Head of caudate nucleus (tissue), 42 donors: ENCODE data around the gene STX16.
A peak's percentile ranks its signal among the peaks of the same experiment; 100 is the strongest.

Experiments used
- DNase-seq, 42 donors: peaks; one replicate each; pipeline versions ENCODE4 v3.0.0 to v3.0.0-alpha.2; 2020 to 2021; ENCODE audit warnings: mixed read lengths in 7 of 42
- intact Hi-C: fragments of 100-400 bp; cut with DNase I; formaldehyde crosslinking; loops from one replicate; pipeline ENCODE4 v1.15.0; 2022

STX16 gene, protein sequence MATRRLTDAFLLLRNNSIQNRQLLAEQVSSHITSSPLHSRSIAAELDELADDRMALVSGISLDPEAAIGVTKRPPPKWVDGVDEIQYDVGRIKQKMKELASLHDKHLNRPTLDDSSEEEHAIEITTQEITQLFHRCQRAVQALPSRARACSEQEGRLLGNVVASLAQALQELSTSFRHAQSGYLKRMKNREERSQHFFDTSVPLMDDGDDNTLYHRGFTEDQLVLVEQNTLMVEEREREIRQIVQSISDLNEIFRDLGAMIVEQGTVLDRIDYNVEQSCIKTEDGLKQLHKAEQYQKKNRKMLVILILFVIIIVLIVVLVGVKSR

DNA sequence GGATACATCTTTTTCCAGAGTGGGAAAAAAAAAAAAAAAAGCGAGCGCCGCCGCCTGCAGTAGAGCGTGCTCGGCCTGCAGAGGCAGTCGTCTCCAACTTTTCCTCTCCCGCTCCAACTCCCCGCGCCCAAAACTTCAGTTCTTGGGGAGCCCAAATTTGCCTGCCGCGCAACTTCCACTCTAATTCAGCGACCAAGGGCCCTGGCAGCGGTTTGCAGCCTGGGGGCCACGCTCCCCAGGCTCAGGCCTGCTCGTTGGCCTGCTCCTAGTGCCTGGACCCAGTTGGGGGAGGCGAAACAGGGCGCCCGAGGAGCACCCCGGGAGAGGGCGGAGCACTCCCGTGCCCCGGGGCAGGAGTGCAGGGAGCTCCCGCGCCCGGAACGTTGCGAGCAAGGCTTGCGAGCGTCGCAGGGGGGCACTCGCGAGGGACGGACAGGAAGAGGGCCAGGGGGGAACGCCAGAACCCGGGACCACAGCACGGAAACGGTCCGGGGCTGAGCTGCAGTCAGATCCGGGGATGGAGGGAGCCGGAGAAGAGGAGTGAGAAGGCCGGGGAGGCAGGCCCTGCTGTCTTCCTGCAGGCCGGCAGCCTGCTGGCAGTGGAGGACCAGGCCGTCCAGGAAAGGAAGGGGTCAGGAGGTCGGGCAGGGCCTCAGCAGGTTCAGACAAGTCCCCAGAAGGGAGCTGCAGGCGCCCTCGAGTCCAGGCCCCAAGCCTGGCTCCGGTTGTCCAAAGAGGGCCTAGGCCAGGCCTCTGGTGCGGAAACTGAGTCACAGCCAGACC is at the start of gene STX16:
Gene STX16, plus strand, starts transcription at position 508 of the 783 bp plus-strand sequence. CDS start 724 bp downstream, outside the sequence.
- intact Hi-C loops = loop anchor here (5.0 kb wide), 1 partner anchor 41 kb away; the partner anchor contains the start of gene NPEPL1
- DNase-seq = peak; percentile 71 to 96 (median 90)

DNA sequence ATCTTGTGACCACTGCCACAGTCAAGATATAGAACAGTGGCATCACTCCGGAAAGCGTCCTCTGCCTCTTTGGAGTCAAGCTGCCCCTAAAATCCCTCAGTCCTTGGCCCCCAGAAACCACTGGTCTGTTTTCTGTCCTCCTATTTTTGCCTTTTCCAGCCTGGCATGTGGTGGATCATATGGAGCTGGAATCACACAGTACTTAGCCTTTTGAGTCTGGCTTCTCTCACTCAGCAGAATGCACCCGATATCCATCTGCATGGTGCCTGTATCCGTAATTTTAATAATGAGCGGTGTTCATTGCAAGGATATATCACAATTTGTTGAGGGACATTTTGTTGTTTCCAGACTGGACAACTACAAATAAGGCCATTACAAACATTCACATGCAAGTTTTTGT is 49.0 kb upstream of the STX16 start:
- intact Hi-C loops = no loop called here
- no peak for DNase-seq

DNA sequence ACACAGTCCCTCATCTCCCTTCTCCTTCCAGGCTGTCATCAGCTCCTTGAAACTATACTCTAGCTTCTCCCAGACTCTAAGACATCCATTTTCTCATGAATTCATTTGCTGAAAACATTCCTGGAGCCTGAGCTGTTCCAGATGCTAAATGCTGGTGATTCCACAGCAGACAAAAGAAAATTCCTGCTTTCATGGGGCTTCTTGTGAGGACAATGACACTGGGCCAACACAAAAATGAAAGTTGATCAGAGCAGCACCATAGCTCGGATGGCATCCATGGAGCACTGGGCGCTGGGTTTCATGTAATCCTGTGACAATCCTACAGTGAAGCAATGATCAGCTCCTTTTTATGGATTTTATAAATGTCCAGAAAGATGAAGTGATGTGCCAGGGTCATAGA is 47.4 kb upstream of the STX16 start:
- no peak for DNase-seq
- intact Hi-C loops = no loop called here

DNA sequence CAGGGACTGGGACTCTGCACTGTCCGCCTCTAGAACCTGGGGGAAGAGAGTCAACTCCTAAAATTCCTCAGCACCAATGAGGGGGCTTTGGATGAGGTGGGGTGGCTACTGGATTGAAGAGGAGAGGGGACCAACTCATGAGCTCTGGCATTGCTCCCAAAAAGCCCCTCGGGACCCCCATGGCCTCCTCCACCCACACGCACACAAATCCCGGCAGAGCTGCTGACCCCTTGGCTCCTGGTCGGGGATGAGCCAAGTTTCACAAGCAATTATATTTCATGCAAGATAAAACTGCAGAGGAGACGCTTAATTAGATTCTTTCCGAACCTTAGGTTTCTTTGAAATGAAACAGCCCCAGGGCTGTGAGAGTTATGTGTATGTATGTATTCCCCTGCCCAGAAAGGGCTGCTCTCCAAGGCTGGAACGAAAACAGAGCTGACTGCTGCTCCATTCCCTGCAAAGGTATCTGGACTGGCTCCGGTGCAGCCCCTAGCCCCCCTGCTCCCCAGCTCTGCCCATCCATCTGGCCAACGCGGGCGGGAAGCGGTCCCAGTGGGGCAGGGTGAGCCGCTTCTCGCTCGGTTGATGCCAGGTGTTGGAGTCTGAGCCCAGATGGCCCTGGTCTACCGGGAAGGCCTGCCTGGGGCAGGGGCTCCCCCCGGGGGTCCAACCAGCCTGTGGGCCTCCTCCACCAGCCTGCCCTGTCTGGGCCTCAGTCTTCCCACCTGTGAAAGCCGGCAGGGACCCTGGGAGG is 46.8 kb upstream of the STX16 start:
- intact Hi-C loops = no loop called here
- no peak for DNase-seq

DNA sequence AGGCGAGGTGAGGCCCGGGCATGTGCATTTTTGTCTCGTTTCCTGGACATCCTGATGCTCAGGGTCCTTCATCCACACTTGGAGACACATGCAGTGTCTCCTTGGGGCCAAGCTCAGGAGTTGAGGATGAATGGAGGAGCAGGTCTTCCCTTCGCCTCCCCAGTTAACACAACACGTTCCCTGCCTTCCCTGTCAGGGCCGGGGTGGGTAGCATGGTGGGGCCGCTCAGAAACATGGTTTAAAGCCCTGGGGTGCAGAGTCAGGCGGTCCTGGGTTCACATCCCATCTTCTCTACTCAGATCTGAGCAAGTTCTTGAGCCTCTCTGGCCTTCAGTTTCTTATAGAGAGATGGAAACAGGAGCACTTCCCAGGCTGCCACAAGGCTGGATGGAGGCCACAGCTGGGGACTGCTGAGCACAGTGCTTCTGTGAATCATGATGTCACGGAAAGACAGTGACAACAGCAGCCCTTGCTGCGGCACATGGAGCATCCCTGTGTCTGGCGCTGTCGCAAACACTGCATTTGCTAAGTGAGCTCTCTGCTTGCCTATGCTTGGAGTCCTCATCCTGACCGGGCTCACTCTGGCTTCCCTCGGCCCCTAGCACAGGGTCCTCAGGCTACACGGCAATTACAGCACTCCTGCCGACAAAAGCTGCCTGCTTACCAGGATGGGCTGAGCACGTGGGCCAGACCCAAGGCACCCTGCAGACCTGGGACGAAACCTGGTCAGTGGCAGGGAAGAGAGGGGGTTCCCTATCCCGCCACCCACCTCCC is 45.6 kb upstream of the STX16 start:
- DNase-seq = no peak
- intact Hi-C loops = no loop called here

DNA sequence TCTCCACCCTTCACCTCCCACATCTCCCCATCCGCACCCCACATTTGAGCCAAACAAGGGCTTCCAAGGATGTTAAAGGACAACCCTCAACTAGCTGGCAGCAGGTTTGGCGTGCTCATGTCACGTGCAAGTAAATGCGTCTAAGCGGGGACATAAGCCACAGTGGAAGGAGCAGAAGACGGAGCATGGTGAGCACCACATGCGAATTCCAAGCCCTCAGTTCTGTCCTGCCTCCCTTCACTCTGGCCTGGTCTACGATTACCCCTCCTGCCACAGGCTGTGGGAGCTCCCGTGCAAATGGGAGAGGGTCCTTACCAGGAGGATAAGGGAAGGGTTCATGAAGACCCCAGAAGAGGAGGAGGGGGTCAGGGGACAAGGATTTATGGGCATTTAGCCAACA is 44.9 kb upstream of the STX16 start:
- intact Hi-C loops = no loop called here
- no peak for DNase-seq

DNA sequence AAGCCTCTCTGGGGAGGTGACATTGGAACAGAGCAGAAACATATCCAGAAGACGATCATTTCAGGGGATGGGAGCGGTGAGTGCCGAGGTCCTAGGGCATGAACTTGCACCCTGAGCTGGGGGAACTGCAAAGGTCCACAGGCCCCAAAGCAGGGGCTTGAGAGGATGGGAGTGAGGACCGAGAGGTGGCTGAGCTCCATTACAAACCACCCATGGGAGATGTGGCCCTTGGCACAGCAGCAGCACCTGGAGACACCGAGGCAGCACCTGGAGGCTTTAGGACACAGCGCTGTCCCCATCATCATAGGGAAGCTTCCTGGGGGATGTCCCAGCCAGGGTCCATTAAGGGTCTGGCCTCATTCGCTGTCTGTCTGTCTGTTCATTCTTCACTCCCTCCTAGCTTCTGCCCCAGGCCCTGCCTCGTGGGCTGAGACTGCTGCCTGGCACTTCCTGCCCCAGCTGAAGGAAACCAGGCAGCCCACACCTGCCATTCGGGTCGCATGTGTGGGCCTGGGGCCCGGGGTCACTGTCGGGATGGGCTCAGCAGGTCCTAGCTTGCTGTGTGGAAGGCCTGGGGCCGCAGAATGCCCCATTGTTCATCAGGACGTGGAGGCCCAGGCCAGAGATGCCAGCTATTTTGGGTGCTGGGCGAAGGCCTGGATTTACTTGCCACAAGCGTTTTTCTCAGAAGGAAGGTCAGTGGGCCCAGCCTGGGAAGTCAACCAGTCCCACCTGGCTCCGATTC is 42.8 kb upstream of the STX16 start:
- intact Hi-C loops = no loop called here
- no peak for DNase-seq

DNA sequence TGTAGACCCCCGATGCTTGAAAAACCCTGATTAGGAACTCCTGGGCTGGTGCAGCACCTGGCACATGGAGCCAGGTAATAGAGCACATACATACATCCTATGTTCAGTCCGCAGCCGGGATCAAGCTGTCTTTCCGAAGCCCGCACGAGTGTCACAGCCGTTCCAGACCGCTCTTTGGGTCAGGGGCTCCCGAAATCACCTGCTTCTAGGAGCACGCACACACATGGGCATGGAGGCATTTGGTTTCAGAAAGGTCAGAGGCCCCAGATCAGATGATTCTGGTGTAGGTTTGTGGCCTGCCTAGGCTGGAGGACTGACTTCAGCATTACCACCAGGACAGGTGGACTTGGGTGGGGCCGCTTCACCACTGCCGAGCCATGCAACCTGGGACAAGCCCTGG is 42.1 kb upstream of the STX16 start:
- no peak for DNase-seq
- intact Hi-C loops = no loop called here

DNA sequence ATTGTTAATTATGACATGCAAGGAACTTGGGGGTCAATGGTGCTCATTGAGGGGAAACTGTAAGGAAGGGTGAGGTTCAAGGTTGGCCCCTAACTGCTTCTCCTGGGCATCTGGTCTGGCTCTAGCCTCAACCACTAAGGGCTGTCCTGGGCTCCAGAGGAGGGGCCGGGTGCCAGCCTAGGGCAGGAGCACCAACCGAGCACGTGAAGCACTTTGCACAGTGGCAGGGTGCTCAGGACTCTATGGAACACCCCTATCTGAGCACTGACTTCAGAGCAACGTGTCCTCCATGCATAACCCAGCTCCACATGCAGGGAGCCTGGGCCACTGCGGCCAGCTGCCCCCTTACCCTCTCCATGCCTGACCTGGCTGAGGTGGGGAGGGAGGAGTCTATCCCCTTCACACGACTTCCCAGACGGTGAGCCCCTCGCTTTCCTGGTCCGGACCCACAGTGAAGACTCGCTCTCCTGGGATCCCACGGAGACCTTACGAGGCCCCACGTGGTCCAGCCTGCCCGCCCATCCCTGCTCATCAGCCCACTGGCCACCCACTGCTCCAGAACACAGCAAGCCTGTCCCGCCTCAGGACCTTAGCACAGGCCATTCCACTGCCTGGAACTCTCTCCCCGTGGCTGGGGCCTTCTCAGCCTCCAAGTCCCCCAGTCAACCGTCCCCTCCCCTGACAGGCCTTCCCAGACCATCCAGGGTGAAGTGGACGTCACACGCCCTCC is 40.8 kb upstream of the STX16 start:
- no peak for DNase-seq
- intact Hi-C loops = no loop called here

DNA sequence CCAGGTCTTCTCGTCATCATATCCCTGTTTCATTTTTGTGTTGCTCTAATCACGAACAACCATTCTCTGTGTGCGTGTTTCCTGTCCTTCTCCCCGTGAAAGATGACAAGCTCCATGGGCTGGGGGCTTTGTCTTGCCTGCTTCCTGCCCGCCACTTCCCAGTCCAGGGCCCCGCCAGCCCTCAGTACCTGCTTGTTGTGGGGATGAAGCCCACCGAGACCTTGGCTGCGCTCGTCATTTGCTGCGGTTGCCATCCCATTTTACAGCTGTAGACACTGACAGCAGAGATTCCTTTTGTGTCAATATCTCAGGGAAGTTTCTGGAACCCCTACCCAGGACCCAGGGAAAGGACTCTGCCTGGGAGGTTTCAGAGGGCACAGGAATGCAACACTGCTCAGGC is 40.3 kb upstream of the STX16 start:
- intact Hi-C loops = no loop called here
- DNase-seq = no peak

DNA sequence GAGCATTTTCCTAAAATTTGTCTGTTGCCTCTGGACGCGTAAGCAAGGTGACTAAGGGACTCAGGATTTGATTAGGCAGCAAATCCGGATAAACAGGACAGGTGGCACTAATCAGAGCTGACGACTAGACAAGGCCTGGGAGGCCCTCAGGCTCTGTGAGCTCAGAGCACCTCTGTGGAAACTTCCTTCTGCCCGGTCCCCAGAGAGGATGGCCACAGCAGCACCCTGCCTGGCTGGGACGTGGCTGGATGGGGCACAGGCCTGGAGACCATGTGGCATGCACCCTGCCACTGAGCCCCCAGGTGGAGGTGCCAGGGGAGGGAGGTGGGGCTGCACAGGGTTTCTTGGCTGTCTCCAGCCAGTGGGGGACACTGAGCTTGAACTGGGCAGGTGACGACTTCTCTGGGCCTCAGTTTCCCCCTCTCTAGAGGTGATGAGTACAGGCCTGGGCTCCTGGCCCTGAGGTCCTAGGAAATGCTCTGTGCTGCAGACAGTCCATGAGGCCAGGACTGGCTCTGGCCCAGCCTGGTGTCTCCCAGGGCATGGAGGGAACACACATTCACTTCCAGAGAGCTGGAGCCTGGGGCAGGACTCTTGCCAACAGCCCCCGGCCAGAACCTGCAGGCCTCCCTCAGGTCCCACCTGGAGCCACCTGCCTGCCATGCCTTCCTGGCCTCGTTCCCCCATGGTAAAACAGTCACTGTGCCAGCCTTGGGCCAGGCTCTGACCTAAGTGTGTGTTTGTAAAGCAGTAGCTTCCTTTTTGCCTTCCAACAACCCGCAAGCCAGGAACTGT is 39.6 kb upstream of the STX16 start:
- intact Hi-C loops = no loop called here
- DNase-seq = no peak

DNA sequence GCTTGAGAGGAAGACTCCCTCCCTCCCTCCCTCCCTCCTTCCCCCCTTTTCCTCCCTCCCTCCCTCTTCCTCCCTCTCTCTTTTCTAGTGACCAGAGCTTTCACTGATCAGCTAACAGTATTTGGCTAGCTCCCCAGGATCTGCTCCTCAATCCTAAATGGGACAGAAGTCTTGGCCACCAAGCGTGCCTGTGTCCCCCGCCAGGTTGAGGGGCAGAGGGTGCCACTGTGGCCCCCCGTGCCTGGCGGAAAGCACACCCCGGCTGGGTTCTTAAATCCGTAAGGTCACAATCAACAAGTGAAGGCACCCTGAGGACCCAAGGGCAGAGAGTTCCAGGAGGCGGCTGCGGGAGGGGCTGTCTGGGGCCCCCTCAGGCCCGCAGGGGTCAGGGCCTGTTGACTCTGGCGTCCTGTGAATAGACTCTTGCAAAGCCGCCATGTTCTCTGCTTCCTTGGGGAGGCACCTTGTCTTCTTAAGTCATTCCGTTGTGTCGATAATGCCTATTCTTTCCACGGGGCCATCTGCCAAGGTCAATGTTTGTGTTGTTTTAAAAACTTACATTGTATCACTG is 38.9 kb upstream of the STX16 start:
- intact Hi-C loops = no loop called here
- DNase-seq = no peak

DNA sequence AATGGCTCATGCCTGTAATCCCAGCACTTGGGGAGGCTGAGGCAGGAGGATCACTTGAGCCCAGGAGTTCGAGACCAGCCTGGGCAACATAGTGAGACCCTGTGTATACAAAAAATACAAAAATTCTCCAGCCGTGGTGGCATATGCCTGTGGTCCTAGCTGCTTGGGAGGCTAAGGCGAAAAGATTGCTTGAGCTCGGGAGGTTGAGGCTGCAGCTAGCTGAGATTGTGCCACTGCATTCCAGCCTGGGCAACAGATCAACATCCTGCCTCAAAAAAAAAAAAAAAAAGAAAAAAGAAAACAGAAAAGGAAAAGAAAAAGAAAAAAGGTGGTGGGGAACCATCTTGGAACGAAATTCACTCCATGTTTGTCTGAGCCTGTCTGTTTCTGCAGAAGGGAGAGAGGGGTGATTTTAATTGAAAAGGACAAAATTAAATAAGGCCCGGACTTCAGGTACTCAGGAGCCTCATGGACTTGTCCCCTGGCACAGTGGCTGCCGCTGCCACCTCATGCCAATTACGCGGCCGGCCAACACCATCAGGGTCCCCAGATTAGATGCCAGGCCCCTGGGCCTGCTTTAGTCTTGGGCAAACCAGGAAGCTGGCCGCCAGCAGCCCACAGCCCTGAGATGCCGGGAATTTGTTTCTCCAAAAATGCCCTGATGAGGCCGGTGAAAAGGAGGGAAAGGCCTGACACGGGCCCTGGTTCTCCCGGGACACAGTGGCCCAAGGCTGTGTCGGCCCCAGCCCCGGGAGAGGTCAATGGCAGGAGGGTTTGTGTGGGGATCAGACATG is 37.8 kb upstream of the STX16 start:
- peak in 6 of 42 donors; percentile 21 to 55 (median 34) for DNase-seq
- intact Hi-C loops = no loop called here

DNA sequence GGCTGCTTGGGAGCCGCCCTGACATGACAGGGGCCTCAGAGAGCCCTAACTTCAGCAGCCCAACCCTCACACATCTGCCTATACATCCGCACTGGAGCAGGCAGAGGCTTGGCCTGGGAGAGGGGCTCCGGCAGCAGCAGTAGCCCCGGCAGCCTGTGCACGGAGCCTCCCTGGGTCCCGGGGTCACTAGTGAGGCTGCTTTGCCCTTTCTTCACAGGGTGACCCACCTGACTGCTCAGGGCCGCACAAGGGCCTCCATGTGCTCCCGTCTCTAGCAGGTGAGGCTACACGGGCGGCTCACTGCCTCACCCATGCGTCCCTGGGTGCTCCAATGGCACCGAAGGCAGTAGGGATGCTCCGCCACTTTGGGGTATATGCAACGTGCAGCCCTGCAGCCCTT is 36.7 kb upstream of the STX16 start:
- intact Hi-C loops = no loop called here
- DNase-seq = no peak

DNA sequence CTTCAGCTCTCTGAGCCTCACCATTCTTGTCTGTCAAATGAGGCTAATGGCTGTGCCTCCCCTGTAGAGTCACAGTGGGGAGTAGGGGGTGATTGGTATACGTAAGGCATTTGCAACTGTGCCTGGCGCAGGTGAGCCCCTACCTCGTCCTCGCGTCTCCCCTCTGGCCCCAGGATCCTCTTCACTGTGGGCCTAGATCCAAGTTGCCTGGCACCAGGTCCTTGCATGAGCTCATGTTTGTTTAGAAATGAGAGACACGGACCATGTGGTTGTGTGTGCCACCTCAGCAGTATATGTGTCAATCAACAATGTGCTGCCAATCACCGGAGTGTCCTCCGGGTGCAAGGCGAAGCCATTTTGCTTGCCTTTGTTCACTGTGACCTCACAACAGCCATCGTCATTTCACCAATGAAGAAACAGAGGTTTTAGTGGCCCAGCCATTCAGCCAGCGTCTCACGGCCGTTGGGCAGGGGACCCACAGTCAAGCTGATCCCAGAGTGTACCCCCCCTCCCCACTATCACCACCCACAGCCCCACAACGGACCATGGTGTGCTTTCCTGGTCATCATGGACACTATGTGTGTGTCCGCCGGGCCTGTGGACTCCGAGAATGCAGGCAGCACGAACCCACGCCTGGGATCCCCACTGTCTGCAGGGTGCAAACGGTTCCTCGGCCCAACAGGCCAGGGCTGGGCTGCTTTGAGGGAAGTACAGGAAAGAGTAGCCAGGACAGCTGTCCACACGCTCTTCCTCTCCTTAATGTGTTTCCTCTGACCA is 35.9 kb upstream of the STX16 start:
- intact Hi-C loops = no loop called here
- no peak for DNase-seq
